ENCODE results near the gene TRIM5.

DNA sequence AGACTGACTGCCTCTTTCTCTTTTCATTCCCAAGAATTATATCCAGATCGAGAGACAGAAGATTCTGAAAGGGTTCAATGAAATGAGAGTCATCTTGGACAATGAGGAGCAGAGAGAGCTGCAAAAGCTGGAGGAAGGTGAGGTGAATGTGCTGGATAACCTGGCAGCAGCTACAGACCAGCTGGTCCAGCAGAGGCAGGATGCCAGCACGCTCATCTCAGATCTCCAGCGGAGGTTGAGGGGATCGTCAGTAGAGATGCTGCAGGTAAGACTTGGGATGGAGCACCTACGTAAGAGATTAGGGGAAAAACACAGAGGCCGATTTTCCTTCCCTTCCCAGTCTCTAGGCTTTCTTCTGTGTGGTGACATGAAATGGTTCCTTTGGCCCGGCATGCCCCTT lies 13.4 kb upstream of the TRIM5 start:
- TF ChIP-seq POLR2AphosphoS5 (IDR thresholded peaks at IDR 0.05), result no peak
- TF ChIP-seq, protein P1, sequence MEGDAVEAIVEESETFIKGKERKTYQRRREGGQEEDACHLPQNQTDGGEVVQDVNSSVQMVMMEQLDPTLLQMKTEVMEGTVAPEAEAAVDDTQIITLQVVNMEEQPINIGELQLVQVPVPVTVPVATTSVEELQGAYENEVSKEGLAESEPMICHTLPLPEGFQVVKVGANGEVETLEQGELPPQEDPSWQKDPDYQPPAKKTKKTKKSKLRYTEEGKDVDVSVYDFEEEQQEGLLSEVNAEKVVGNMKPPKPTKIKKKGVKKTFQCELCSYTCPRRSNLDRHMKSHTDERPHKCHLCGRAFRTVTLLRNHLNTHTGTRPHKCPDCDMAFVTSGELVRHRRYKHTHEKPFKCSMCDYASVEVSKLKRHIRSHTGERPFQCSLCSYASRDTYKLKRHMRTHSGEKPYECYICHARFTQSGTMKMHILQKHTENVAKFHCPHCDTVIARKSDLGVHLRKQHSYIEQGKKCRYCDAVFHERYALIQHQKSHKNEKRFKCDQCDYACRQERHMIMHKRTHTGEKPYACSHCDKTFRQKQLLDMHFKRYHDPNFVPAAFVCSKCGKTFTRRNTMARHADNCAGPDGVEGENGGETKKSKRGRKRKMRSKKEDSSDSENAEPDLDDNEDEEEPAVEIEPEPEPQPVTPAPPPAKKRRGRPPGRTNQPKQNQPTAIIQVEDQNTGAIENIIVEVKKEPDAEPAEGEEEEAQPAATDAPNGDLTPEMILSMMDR (IDR thresholded peaks at IDR 0.05), result no peak
- TF ChIP-seq POLR2A (IDR thresholded peaks at IDR 0.05), result no peak
- no peak for TF ChIP-seq EP300 (IDR thresholded peaks at IDR 0.05)
